ENCODE results near the gene IQCM. TPM values are rescaled to one million over a fixed set of nuclear protein-coding genes. Genes with fewer than 3 reads are reported as not detected.
"Not testable (repeated sequence)": the region's sequence is repeated elsewhere in the genome, so short reads cannot be mapped to it uniquely, and the experiment has no call there.

IQCM gene
- total RNA-seq, 4 donors from 2014 or later = not detected

DNA sequence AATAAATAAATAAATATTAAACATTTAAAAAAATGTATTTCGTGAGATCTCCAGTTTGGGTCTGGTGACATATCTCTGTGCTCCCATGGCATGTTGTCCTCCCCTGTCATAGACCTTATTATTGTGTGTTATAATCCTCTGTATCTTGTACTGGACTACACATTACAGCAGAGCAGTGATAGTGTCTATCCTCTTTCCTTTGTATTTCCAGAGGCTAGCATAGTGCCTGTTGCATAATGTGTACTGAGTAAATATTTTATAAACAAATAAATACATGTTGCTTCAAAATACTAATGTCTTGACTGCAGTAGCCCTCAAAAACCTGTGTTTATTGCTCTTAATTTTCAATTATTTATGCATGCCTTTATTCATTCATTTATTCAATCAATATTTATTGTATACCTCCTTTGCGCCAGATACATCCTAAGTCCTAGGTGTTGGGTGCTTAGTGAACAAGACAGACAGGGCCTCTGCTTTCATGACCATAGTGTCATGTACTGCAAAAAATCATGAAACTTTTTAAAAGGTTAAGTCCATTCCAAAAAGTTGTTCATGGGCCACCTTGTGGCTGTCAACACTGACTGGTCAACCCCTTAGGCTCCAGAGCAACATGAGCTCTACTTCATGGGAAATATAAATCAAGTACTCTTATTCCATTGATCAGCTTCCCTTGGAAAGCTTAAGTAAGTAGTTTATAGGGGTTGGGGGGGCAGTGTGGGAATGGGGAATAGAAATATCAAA is 303.9 kb downstream of the IQCM start:
- DNase-seq (ENCODE audit: low spot score) (no peak), ATAC-seq (ENCODE audit: low FRiP score) (no peak)
- TF ChIP-seq, protein P1, sequence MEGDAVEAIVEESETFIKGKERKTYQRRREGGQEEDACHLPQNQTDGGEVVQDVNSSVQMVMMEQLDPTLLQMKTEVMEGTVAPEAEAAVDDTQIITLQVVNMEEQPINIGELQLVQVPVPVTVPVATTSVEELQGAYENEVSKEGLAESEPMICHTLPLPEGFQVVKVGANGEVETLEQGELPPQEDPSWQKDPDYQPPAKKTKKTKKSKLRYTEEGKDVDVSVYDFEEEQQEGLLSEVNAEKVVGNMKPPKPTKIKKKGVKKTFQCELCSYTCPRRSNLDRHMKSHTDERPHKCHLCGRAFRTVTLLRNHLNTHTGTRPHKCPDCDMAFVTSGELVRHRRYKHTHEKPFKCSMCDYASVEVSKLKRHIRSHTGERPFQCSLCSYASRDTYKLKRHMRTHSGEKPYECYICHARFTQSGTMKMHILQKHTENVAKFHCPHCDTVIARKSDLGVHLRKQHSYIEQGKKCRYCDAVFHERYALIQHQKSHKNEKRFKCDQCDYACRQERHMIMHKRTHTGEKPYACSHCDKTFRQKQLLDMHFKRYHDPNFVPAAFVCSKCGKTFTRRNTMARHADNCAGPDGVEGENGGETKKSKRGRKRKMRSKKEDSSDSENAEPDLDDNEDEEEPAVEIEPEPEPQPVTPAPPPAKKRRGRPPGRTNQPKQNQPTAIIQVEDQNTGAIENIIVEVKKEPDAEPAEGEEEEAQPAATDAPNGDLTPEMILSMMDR (IDR thresholded peaks at IDR 0.05) = no peak

DNA sequence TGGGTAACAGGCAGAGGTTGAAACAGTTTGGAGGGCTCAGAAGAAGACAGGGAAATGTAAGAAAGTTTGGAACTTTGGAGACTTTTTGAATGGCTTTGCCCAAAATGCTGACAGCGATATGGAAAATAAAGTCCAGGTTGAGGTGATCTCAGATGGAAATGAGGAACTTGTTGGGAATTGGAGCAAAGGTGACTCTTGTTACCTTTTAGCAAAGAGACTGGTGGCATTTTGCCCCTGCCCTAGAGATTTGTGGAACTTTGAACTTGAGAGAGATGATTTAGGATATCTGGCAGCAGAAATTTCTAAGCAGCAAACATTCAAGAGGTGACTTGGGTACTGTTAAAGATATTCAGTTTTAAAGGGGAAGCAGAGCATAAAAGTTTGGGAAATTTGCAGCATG is 308.3 kb downstream of the IQCM start:
- ATAC-seq (ENCODE audit: low FRiP score); DNase-seq (ENCODE audit: low spot score): not testable (repeated sequence)

DNA sequence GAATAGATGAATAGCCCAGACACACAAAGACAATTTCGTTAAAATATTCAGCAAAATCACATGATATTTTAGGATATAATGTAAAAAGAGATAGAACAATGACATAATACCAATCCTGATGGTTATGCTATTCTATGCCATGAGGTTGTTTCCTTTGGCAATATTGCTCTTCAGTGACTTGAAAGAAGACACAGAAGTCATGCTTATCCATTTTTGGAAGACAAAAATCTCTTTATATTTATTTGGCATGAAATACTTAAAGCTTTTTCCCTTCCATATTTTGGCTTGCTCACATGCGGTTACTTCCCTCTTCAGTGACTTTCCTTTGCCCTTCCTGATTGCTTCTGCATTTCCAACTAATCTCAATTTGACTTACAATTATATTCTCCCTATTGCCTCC is 314.8 kb downstream of the IQCM start:
- ATAC-seq (ENCODE audit: low FRiP score) = no peak
- TF ChIP-seq, protein P1 (IDR thresholded peaks at IDR 0.05) = no peak
- no peak for DNase-seq (ENCODE audit: low spot score)

DNA sequence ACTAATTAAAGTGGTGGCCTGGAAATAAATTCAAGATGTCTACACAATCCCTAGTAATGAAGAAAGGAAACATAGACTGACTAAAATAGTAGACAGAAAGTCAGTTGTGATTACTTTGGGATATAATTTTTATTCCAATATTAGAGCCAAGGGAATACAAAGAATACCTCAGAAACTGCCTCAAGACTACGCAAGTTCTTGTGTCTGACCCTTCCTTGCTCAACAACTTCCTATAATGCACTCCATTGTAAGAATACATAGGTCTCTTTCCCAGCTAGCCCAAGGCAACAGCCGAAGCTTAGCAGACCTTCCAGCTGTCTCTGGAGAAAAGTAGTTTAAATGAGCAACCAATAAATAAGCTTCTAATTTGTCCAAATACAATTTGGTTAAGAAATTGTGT is 315.9 kb downstream of the IQCM start:
- DNase-seq (ENCODE audit: low spot score) (no peak), ATAC-seq (ENCODE audit: low FRiP score) (no peak)
- TF ChIP-seq, protein P1 (IDR thresholded peaks at IDR 0.05) = no peak

DNA sequence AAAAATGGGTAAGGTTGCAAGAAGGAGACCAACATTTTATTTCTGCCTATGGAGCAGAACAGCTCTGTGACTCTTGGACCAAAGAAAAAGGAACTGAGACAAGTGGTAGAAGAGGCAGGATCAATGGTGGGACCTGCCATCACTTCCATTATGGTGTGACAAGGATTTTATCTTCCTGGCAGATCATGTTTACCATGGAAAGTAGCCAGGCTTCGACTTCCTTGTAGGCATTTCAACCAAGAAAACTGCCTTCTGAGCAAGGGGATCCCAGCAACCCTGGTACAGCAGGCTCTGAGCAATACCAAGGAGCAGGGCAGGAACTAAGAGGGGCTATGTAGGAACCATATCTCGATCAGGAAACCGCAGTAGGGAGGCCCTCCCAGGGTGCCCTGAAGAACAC is 317.4 kb downstream of the IQCM start:
- ATAC-seq (ENCODE audit: low FRiP score) = no peak
- DNase-seq (ENCODE audit: low spot score) = no peak
- TF ChIP-seq, protein P1 (IDR thresholded peaks at IDR 0.05) = no peak

DNA sequence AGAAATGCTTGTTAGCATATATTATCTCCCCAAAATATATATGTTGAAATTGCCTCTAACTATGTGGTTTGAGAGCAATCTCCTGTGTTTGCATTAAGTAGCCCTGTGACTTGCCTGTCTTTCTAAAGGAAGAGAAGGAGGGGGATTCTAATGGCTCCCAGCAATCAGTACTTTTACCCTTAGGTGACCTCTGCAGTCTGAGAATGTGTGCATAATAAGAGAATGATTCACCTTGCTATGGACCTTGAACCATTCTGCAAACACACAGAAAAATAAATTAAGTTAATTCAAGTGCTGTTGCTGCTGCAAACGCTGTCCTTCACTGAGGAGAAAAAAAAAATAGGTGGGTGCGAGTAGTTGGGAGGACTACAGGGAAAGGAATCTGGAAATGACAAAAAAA is 322.2 kb downstream of the IQCM start:
- DNase-seq (ENCODE audit: low spot score) (no peak), ATAC-seq (ENCODE audit: low FRiP score) (no peak)
- TF ChIP-seq, protein P1 (IDR thresholded peaks at IDR 0.05) = no peak

DNA sequence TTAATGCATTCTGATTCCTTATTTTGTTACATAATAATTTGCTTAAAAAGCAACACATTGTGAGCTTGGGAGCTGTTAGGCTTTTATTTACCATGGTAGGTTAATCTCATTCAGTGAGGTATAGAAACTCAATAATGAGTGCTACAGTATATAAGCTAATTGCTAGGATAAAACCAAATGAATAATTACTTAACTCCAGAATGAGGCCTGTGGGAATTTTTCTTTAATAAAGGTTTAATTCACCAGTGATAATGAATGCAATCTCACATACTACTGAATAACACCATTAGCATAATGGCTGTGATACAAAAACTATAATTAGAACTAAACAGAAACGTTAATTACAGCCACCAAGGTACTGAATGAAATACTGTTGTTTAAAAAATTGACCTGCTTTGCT is 326.3 kb downstream of the IQCM start:
- ATAC-seq (ENCODE audit: low FRiP score) (no peak), DNase-seq (ENCODE audit: low spot score) (no peak)
- TF ChIP-seq, protein P1 (IDR thresholded peaks at IDR 0.05) = no peak

All from omental fat pad (tissue), 4 donors.